IPS-15b (cell line): ENCODE data around the gene KSR2.

Experiments used
- H3K27me3 ChIP-seq: one replicate; pipeline ENCODE4 v1.6.1; 2013; ENCODE audit warnings: low read length; ENCODE audit not compliant: control insufficient read depth, insufficient read depth
- H3K36me3 ChIP-seq: one replicate; pipeline ENCODE4 v1.6.1; 2013; ENCODE audit warnings: low read length; ENCODE audit not compliant: control insufficient read depth, insufficient read depth
- H3K4me1 ChIP-seq: one replicate; pipeline ENCODE4 v1.6.1; 2013; ENCODE audit warnings: mild to moderate bottlenecking, low read length; ENCODE audit not compliant: control insufficient read depth, insufficient read depth
- H3K4me3 ChIP-seq: one replicate; pipeline ENCODE4 v1.5.1; 2013; ENCODE audit warnings: low read depth, low read length
- H3K9ac ChIP-seq: one replicate; pipeline ENCODE4 v1.6.1; 2013; ENCODE audit warnings: low read depth, mild to moderate bottlenecking, low read length
- H3K9me3 ChIP-seq: one replicate; pipeline ENCODE4 v1.6.1; 2013; ENCODE audit warnings: mild to moderate bottlenecking, low read length; ENCODE audit not compliant: control insufficient read depth, insufficient read depth

The KSR2 gene

DNA sequence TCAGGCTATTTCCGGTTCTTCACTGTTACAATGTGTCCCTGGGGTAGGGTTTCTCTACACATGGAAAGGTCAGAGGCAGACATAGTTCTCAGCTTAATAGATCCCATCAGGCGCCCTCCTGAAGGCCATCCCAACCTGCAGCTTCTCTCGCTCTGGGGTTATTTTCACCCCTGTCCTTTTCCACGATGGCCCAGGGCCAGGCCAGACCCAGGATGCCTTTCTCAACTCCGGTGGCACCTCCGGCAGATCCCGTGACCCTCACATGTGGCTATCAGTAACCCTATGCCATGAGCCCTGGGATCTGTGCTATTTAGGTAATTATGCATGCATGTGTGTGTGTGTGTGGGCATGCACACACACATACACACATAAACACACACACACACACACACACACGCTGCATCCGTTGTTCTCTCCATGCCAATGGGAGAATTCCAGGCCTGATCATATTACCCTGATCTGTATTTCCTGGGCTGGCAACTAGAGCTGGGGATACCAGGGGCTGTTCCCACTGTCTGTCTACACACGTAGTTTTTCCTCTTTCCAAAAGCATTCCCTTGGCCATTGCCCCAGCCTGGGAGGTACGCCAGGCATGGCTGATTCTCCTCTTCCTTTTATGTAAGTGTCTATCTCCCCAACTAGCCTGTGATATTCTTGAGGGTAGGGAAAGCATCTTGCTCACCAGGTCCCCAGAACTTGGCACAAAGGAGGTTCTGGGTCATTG, 556.2 kb downstream of the KSR2 start:
- no peaks in the 10 kb centered on the region for H3K36me3 ChIP-seq
- H3K27me3 ChIP-seq: no peaks in the 10 kb centered on the region
- no peak overlapping the region for H3K4me3 ChIP-seq
- H3K9ac ChIP-seq: no peak overlapping the region
- no peaks in the 10 kb centered on the region for H3K9me3 ChIP-seq
- H3K4me1 ChIP-seq: peaks cover 3% of the 10 kb centered on the region

DNA sequence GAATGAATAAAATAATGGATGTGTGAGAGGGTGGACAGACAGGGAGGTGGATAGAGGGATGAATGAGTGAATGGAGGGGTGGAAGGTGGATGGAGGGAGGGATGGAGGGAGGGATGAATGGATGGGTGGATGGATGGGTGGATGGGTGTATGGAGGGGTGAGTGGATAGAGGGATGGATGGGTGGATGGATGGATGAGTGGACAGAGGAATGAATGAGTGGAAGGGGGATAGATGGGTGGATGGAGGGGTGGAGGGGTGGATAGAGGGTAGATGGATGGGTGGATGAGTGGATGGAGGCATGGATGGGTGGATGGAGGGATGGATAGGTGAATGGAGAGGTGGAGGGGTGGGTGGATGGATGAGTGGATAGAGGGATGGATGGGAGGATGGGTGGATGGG, 559.5 kb downstream of the KSR2 start:
- Histone ChIP-seq H3K9me3 (no peaks in the 10 kb centered on the region), H3K36me3 (no peaks in the 10 kb centered on the region), H3K27me3 (no peaks in the 10 kb centered on the region), H3K4me1 (peaks cover 3% of the 10 kb centered on the region), H3K4me3 (no peak overlapping the region), H3K9ac (no peak overlapping the region)

GRCh38 chr12:117408161-117408791, 560.5 kb downstream of the KSR2 start:
- Histone ChIP-seq H3K36me3 (no peaks in the 10 kb centered on the region), H3K9me3 (no peaks in the 10 kb centered on the region), H3K9ac (no peak overlapping the region), H3K27me3 (no peaks in the 10 kb centered on the region), H3K4me3 (no peak overlapping the region), H3K4me1 (peaks cover 3% of the 10 kb centered on the region)

GRCh38 chr12:117404940-117405339, 563.9 kb downstream of the KSR2 start:
- H3K4me3 ChIP-seq: no peak overlapping the region

GRCh38 chr12:117404203-117404853, 564.5 kb downstream of the KSR2 start:
- Histone ChIP-seq H3K9ac (no peak overlapping the region), H3K36me3 (no peaks in the 10 kb centered on the region), H3K4me1 (peaks cover 3% of the 10 kb centered on the region), H3K4me3 (no peak overlapping the region), H3K27me3 (no peaks in the 10 kb centered on the region), H3K9me3 (no peaks in the 10 kb centered on the region)

More at GRCh38 chr12:117404940-117405339, 563.9 kb downstream of the KSR2 start:
- no peaks in the 10 kb centered on the region for H3K36me3 ChIP-seq
- no peak overlapping the region for H3K9ac ChIP-seq
- no peaks in the 10 kb centered on the region for H3K9me3 ChIP-seq
- H3K27me3 ChIP-seq: no peaks in the 10 kb centered on the region
- H3K4me1 ChIP-seq: peaks cover 3% of the 10 kb centered on the region

GRCh38 chr12:117403586-117404139, 565.1 kb downstream of the KSR2 start:
- Histone ChIP-seq H3K36me3 (no peaks in the 10 kb centered on the region), H3K27me3 (no peaks in the 10 kb centered on the region), H3K4me1 (peaks cover 3% of the 10 kb centered on the region), H3K9me3 (no peaks in the 10 kb centered on the region), H3K4me3 (no peak overlapping the region), H3K9ac (no peak overlapping the region)
